Islet of Langerhans (tissue), 1 donor: Measurements from ENCODE around the gene ADORA2A.

Experiments used
- FAIRE-seq: peaks from one replicate; lab custom pipeline; 2011; peaks lifted over from hg19 to GRCh38; lab: Jason Lieb, UNC

ADORA2A gene

GRCh38 chr22:24404561-24405275, 22.7 kb upstream of the ADORA2A start:
- FAIRE-seq = no peak

- no peak for FAIRE-seq
Measured at GRCh38 chr22:24405631-24406321, 21.6 kb upstream of the ADORA2A start.

DNA sequence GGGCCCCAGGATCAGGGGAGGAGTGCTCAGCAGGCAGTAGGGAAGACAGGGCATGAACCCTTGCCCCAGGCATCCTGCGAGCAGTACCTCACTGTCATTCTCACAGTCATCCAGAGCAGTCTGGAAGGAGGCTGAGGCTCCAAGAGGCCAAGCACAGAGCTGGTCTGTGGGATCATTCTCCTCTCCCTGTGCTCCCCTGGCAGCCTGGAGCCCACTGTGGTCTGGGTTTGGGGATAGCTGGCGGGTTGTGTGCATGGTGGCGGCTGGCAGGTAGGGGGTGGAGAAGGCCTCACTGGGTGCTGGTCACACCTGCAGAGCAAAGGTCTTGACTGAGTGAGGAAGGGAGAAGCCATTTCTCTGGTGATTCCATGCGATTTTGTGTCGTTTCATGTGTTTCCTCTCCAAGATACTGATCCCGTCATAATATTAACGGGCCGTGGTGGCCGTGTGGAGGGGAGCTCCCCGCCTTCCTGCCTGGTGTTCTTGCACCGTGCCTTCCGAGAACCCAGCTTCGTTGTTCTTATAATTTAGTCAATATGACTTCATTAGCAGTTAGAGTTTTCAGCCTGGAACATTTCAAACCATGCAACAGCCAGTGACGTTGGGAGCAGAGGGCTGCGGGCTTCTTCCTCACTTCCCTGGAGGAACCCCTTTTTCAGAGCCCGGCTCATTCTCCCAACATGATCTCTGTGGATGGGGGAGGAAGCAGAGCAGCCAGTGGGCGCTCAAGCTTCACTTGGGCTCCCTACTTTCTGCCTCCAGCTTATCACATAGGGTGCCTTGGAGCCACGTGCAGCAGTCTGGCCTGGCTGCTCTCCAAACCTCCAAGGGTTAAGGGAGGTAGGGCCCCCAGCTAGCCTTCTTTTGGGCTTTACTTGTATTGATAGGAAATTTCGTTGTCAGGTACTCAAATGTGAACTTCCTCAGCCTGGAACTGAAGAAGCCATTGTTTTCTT, 20.8 kb upstream of the ADORA2A start:
- no peak for FAIRE-seq

- no peak for FAIRE-seq
Measured at GRCh38 chr22:24407278-24407665, 20.1 kb upstream of the ADORA2A start.

DNA sequence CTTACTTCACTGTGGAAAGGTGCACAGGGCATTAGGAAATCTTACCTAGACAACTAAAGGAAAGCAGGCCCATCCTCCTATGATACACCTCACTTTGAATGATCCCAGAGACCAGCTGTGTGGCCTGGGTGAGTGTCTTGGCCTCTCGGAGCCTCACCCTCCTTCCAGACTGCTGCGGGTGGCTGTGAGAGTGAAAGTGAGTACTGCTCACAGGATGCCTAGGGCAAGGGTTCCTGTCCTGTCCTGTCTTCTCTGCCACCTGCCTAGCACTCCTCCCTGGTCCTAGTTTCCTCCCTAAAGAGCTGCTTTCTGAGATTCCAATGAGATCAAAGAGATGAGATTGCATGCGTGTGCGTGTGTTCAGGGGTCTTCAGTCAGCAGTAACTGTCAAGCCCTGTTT, 19.5 kb upstream of the ADORA2A start:
- no peak for FAIRE-seq

DNA sequence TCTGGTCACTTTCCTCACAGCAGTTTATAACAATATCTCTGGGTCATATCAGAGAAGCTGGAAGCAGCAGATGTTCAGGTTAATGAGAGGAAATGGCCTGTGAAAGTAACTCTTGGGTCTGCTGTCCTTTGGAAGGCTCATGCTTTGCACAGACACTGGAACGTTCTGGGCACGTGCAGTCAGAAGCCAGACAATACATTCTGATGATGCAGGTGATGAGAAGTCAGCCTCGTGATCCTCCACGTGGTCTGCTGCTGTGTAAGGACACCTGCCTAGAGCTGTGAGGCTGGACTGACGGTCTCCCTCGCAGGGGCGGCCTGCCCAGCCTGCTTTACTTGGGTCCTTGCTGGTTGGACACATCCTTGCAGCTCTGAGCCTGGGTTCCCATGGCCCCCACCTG, 18.8 kb upstream of the ADORA2A start:
- no peak for FAIRE-seq

DNA sequence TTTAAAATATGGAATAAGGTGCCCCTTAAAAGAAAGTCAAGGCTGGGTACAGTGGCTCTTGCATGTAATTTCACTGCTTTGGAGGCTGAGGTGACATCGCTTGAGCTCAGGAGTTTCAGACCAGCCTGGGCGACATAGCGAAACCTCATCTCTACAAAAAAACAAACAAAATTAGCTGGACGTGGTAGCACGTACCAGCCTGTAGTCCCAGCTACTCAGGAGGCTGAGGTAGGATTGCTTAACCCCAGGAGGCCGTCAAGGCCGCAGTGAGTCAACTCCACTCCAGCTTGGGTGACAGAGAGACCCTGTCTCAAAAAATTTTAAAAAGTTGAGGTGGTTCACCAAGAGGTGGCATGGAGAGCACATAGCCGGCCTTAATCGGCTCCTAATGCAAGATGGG, 17.7 kb upstream of the ADORA2A start:
- FAIRE-seq = no peak

DNA sequence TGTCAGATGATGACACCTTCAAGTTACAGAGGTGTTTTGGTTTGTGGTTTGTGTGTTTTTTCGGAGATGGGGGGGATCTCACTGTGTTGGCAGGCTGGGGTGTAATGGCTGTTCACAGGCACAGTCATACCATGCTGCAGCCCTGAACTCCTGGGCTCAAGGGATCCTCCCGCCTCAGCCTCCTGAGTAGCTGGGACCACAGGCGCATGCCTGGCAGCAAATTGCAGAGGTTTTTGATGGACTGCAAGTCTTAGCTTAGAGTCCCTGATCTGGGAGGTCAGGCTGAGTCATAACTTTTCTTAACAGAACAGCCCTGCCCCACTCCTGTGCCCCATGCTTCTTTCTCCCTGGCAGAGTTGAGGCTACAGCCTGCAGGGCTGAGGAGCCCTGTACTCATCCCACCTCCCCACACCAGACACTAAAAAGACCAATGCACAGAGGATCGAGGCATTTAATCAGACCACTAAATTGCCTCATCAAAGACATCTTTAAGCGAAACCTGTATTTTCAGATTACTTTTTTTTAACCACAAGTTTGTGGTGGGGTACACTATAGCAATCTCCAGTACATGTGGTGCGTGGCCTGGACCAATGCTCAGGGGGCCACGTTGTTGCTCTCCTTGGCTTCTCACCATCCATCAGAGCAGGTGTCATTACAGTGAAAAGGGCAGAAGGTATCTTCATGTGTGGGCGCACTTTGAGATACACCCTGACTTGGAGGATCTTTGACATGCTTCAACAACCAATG, 17.1 kb upstream of the ADORA2A start:
- FAIRE-seq = no peak

GRCh38 chr22:24411256-24412004, 16.0 kb upstream of the ADORA2A start:
- no peak for FAIRE-seq

DNA sequence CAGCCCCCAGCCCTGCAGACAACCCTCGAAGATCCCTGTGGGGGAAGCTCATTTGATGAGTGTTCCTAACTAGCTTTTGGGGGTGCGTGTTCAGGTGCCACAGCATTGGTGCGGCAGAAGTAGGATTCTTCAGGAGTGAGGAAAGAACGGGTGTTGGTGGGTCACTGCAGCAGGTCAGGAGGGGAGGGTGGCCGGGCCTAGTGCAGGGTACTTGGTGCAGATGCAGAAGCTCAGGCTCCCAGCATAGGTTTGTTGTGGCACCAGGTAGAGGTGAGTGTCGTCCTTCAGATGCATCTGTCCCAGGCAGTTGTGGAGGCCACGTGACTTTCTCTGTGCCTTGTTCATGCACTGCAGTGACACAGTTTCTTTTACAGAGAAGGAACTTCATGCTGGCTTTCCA, 15.1 kb upstream of the ADORA2A start:
- FAIRE-seq = no peak

- FAIRE-seq = no peak
Measured at GRCh38 chr22:24413271-24413670, 14.1 kb upstream of the ADORA2A start.

DNA sequence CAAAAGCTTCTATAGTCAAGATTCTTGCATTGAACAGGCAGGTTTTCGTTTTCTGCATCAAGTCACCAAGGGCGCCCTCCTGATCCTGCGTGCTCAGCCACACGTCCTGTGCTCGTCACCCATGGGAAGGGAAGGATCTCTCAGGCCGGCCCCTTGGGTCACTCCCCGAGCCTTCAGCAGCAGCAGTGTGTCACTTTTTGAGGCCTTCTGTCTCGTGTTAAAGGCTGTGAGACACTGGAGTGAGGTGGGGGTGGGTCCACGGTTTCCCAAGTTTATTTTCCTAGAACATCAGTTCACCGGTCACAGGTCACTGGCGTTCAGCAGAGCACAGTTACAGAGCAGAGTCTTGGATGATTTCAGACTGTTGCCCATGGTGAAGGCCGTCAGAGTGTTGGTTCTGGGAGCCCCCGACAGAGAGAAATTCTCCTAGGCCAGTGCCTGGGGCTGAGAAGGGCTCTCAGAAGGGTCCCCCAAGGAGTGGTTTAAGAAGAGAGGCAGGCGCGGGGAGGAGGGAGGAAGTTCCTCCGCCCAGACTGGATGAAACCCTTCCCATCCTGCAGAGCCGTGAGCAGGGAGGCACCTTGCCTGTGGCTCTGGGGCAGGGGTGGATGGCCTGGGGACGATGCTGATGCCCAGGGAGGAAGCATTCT, 13.5 kb upstream of the ADORA2A start:
- FAIRE-seq = no peak

DNA sequence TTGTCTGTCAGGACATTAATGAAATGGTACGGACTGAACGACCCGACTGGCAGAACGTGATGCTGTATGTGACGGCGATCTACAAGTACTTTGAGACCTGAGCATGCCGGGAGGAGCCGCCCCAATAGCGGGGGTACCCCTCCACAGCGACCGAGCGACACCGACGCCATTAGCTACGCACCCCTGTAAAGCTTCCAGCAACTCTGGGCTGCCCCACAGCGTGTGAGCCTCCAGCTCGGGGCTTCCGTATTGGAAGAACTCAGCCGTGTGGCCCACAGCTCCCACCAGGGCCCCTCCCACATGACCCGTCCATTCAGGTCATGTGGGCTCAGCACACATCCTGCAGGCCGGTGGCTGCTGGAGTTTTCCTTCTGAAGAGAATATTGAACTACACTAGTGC, 12.9 kb upstream of the ADORA2A start:
- no peak for FAIRE-seq

DNA sequence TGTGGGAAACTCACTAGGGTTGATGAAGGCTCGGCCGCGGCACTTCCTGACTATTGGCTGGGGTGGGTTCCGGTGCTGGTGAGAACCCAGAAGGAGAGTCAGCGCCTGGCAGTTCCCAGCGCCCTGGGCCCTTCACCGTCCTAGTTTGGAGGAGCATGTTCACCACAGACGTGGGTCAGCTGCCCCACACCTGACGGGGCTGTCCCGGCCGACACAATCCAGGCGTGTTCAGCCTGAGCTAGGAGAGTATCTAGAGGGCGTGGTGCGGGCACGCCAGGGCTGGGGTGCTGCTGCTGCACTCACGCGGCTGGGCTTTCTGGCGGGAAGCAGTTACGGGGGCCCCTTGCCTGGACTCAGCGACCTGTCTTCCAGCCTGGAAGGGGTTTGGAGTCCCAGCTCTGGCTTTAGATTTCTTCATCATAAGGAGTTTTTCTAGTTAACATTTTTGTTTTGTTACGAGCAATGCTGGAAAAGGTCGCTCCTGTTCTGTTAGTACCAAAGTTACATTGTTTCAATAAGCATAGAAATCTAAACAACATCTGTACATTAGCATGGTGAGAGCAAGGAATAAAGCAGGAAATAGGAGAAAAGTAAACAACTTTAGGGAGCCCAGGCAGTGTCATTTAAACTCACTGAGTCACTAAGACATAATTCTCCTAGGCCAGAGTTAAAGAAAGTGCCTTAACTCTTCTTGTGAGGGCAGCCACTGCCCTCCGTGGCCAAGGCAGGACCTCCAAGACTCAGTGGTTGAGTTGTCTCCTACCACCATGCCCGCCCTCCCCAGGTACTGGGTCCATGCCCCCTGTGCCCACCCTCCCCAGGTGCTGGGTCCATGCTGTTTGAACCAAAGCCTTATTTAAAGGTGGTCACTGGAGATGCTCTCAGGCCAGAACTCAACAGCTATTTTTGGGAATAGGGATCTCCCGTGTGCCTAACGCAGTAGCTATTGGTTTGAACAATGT, 12.1 kb upstream of the ADORA2A start:
- no peak for FAIRE-seq

- FAIRE-seq = no peak
Measured at GRCh38 chr22:24416095-24416494, 11.3 kb upstream of the ADORA2A start.

DNA sequence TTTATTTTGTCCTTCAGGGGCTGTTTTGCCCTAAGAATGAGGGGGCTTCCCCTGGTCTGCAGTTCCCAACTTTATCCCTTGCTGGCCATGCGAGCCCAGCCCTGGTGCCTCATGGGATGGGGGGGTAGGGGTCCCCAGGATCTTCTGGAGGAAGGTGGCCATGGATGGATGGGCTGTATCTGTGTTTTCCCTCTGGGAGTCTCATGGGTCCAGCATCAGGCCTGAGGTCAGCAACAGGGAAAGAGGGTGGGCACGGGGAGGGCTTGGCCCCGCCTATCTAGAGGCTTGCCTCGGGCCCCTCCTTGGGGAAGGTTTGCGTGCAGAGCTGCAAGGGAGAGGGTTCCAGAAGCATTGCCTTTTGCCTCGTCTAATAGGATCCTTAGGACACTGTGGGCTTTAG, 10.8 kb upstream of the ADORA2A start:
- no peak for FAIRE-seq

- FAIRE-seq = no peak
Measured at GRCh38 chr22:24417200-24417599, 10.2 kb upstream of the ADORA2A start.

DNA sequence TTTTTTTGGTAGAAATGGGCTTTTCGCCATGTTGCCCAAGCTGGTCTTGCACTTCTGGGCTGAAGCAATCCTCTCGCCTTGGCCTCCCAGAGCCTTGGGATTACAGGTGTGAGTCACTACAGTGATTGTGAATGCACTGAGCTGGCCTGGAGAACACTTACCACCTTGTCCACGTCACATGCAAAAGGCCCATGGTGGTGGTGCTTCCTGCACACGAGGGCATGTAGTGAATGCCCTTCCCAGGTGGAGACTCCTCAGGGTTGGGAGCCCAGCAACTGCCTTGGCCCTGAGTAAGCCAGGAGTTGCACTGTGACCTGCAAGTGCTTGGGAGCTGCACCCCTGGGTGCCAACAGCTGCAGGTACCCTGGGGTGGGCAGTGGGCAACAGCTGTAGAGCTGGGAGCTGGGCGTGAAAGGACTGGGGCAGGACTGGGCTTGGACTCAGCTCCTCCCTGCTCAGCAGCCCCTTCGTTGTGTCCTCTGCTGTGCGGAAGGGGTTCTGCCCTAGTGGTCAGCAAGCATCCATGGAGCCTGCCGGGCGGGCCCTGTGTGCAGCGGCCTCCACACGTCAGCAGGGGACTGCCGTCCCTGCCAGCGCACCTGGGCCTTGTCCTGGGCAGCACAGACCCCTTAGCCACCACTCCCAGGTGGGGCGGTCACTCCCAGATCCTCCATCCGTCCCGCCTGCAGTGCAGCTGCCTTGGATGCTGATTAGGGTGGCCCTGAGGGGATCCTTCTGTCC, 9.3 kb upstream of the ADORA2A start:
- FAIRE-seq = no peak
